Measurements from ENCODE around the gene SERPINA10.

Gene SERPINA10, protein sequence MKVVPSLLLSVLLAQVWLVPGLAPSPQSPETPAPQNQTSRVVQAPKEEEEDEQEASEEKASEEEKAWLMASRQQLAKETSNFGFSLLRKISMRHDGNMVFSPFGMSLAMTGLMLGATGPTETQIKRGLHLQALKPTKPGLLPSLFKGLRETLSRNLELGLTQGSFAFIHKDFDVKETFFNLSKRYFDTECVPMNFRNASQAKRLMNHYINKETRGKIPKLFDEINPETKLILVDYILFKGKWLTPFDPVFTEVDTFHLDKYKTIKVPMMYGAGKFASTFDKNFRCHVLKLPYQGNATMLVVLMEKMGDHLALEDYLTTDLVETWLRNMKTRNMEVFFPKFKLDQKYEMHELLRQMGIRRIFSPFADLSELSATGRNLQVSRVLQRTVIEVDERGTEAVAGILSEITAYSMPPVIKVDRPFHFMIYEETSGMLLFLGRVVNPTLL

DNA sequence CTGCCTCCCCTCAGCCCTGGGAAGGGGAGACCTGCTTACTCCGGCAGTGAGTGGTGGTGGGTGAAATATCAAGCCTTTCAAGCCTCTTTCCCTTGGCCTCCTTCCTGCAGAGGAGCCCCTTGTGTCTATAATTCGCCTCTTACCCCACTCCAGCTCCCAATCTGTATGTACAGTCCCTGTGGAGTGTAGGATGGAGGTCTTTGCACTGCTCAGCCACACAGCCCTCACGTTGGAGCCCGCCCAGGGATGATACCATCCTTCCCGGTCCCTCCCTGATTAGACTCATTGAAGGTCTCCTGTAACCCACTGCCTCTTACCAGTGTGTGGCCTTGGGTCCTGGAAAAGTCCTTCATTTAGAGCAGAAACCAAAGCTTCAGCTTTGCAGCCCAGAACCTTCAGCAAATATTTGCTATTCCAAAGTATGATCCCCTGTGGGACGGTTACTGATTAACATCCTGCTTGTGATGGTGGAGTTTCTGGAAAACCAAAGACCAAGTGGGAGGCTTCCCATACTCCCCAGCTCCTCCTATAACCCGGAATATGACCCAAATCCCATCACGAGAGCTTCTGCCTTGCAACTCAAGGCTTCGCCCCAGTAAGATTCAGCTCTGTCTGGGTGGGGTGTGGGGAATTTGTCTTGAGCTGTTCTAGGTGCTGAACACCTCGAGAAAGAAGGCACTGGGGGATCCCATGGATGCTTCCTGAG, at the start of gene SERPINA10:
Gene SERPINA10 (minus strand): TSS at position 397 of the 706 bp plus-strand sequence. CDS start 2,675 bp downstream, outside the sequence.
- DNase-seq = no peak

GRCh38 chr14:94342334-94342934, 49.4 kb upstream of the SERPINA10 start:
- DNase-seq = peak in 26 of 56 donors; percentile 3 to 71 (median 27)

DNA sequence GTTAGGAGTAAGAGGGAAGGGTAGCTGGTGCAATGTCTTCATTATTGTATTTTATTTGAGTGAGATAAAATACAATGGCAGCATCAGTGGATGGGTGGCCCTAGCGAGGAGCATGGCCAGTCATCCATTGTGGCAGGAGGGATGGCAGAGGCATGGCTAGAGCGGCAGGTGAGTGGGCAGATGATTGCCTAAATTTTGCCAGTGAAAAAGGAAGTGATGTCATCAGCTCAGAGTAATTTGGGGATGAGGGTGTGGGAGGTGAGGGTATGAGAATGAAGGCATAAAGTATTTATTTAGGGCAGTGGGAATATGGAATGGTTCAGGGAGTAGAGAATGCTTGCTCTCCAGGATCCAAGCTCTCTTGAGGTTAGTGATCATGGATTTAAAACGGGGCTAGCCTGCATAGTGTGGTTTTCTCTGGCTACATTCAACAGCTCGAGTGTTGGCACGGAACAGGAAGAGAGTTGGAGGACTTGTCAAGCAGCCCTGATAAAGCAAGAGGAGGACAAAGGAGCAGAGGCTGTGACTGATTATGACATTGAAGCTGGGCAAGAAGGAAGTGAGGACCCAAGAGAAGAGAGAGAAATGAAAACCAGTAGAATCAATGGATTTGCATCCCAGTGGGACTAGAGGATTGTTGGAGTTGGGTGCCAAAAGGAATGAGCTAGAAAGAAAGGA, 48.7 kb upstream of the SERPINA10 start:
- DNase-seq = no peak

GRCh38 chr14:94340533-94340932, 47.5 kb upstream of the SERPINA10 start:
- no peak for DNase-seq

- no peak for DNase-seq
Measured at GRCh38 chr14:94338023-94338422, 45.0 kb upstream of the SERPINA10 start.

DNA sequence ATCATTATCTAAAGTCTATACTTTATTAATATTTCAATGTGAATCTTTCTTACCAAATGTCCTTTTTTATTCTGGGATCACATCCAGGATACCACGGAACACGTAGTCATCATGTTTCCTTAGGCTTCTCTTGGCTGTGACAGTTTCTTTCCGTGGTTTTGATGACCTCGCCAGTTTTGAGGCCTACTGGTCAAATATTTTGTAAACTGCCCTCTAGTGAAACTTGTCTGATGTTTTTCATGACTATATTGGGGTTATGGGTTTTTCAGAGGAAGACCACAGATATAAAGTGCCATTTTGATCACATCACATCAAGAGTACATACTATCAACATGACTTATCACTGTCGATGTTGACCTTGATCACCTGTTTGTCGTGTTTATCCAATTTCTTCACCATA, 44.2 kb upstream of the SERPINA10 start:
- DNase-seq = no peak

DNA sequence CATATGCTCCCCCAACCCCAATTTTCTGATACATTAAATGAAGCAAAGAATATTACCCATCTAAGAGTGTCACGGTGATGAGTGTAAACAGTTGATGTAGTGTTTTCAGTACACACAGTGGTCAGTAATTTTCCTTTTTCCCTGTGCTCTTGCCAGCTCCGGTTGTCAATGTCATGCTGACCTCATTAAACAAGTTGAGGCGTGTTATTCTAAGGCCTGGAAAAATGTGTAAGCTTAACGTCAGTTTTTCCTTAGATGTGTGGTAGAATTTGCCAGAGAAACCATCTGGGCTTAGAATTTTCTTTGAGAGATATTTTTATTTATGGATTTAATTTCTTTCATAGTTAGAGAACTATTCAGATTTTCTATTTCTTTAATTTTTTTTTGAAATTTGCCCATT, 41.8 kb upstream of the SERPINA10 start:
- DNase-seq = no peak

- no peak for DNase-seq
Measured at GRCh38 chr14:94332587-94332986, 39.5 kb upstream of the SERPINA10 start.

DNA sequence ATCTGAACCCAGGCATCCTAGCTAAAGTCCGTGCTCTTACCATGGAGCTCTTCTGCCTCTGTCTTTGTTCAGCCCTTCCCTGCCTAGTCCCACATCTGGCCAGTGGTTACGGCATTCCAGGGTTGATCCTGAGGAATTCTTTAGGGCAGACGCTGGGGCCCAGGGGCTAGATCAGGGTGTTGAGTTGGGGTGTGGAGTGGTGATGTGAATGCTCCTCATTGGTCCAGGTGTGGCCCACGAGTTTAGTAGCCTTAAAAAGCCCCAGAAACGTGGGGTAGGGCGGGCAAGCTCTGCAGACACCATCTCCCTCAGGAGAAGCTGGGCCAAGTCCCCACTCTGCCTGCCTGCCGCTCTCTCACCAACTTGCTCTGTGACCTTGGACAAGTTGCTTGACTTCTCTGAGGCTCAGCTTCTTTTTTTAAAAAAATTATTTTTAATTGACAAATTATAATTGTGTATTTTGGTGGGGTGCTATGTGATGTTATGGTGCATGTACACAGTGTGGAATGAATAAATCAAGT, 39.1 kb upstream of the SERPINA10 start:
- DNase-seq = no peak

DNA sequence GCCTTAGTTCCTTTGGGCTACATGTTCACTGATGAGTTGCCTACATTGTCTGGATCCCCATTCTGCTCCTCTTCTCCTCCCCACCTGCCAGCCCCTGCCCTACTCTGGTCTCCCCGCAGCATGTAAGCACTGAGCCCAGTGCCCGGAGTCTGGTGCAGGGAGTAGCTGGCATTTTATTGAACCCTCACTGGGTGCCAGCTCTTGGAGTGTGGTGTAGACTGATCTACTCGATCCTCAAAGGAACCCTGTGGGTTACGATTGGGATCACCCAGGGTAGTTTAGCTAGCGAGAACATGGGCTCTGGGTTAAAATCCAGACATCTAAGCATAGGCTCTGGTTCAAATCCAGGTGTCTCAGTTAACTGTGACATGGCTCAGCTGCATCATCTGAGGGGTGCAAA, 38.4 kb upstream of the SERPINA10 start:
- DNase-seq = no peak

- DNase-seq = no peak
Measured at GRCh38 chr14:94330857-94331256, 37.8 kb upstream of the SERPINA10 start.

DNA sequence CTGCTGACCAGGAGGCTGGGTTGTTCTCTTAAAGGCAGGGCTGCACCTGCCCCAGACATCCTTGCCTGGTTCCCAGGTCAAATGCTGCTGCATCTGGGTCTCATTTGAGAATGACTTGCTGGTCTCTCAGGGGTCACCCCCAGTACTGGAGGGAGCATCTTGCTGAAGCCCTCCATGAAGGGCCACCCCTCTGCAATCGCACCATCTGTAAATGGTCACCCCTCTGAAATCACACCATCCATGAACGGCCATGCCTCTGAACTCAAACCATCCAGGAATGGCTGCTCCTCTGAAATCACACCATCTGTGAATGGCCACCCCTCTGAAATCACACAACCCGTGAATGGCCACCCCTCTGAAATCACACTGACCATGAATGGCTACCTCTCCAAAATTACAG, 37.4 kb upstream of the SERPINA10 start:
- DNase-seq = no peak

DNA sequence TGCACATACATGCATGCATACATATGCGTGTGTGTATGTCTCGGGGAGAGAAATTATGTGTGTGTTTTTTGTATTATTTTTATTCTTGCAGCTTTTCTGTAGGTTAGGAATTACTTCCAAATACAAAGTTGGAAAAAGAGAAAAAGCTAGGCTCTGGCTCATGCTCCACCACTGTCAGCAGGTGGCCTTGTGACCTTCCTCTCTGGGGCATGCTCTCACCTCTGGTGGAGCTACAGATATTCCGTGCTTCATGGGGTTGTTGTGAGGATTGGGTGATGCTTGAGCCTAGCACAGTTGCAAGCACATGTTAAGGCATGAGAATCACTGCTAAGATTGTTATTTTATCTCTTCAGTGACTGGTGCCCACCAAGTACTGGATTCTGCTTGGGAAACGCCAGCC, 36.8 kb upstream of the SERPINA10 start:
- no peak for DNase-seq

- no peak for DNase-seq
Measured at GRCh38 chr14:94328196-94328595, 35.1 kb upstream of the SERPINA10 start.

DNA sequence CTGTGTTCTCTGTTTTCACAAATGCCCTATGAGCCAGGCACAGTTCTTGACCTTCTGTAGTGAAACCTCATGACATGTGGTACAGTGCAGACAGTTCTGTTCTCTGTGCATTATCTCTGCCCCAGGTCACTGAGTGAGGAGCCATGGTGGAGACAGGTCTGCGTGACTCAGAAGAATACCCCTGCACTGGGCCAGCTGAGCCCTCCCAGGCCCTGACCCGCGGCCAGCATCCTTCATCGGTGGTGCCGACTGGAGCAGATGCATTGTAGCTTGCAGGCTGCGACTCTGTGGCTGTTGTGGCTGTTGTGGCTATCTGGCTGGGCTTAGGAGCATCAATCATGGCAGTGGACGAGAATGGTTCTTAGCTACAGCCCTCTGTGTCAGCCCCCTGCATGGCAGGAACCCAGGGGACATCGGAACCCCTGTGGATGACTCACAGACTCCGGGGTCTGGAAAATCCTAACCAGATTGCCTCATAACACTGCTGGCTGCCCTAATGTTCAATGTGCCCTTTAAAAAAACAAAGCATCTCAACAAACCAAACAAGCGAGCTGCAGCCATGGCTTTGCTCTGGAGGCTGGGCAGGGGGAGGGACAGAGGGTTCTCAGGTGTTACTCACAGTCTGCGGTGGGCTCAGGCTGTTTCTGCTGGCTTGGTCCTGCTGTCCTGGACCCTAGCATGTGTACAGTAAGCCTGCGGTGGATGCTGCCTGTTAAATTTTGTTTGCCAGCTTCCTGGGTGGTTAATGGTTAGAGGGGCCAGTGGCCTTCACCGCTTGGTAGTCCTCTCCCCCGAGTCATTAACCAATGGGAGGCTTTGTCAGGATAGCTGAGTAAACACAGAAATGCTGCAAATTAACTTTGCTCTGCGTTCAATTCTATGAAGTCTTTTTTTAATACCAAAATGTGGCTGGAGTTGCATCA, 29.8 kb upstream of the SERPINA10 start, which contains the start of gene SERPINA6:
Gene SERPINA6 (minus strand): TSS at position 689 of the 923 bp plus-strand sequence. CDS start 8,688 bp downstream, outside the sequence.
- no peak for DNase-seq

DNA sequence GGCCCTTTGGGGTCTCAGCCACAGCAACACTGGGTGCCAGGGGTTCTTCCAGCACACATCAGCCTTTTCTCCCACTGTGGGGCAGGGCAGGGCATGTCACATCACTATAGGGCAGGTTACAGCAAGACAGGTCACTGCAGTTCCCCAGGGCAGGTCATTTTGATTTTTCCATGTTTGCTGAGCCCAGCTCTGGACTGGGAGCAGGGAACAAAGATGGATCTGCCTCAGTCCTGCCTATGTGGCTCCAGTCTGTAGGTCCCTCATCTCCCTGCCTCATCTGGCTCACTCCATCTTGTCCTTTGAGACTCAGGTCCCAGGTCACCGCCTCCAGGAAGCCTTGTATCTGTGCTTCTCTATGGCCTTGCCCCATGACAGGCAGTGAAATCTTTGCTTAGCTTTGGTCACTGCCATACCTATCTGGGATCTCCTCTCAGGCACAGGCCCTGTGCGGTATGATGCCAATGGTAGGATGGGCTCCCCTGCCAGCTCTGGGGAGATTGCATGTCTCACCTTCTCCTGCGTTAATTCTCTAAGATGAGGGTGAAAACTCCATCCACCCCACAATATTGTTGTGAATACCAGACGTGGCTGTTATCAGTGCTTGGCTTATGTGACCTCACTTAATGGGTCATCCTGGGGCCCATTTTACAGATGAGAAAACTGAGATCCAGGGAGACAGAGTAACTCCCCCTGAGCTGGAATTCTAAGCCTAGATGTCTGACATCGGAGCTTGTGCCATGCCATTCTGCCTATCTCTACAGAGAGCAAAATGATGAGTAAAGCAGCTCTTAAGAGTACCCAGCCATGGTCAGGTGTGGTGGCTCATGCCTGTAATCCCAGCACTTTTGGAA, 28.6 kb upstream of the SERPINA10 start:
- no peak for DNase-seq

- no peak for DNase-seq
Measured at GRCh38 chr14:94320243-94320642, 27.2 kb upstream of the SERPINA10 start.

DNA sequence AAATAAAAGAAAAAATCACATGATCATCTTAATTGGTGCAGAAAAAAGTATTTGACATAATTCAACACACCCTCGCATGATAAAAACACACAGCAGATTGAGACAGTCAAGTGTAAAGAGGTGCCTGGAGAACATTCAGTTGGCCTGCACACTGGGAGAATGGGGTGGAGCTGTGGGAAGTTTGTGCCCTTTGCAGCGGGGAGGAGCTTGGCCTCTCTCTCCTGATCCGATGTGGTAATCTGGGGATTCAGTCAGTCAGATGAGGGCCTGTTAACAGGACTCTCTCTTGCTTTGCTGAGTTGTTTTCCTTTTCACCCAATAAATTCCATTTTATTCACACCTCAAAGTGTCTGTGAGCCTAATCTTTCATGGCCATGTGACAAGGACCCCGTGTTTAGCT, 24.2 kb upstream of the SERPINA10 start:
- DNase-seq = no peak

DNA sequence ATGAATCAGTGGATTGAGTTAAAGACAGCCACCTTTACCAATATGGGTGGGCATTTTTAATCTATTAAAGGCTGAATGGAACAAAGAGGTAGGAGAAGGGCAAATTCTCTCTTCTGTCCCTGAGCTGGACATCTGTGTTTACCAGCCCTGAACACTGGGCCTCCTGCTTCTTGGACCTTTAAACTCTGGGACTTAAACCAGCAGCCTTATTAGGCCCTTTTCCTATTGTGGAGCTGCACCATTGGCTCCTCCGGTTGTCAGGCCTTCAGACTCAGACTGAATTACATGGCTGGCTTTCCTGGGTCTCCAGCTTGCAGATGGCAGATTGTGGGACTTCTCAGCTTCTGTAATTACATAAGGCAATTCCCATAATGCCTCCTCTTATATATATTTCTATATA, 23.6 kb upstream of the SERPINA10 start:
- DNase-seq = no peak
